Measurements from ENCODE around the gene TSEN54.

DNA sequence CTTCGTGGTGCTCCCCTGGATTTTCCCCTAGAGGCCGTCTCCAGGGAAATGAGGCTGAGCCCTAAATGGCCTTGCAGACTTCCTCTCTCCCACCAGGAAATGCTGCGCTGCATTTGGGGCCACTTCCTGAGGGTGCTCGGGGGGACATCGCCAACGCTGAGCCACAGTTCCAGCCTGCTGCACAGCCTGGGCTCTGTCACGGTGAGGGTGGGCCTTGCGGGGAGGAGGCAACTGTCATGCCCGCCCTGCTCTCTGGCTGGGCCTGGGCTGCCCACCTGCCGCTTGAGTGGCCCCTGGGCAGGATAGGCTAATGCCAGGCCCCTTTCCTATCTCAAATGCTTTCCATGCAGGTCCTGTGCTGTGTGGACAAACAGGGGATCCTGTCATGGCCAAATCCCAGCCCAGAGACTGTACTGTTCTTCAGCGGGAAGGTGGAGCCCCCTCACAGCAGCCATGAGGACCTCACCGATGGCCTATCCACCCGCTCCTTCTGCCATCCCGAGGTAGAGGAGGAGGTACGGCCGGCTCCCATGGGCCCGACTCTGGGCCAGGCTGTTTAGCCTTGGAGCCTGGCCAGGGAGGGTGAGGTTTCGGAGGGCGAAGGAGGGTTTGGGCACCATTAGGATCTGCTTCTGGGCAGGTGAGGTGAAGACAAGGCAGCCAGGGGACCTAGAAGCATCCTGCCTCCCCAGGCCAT is 25.2 kb upstream of the TSEN54 start:
- TF ChIP-seq, protein P1, sequence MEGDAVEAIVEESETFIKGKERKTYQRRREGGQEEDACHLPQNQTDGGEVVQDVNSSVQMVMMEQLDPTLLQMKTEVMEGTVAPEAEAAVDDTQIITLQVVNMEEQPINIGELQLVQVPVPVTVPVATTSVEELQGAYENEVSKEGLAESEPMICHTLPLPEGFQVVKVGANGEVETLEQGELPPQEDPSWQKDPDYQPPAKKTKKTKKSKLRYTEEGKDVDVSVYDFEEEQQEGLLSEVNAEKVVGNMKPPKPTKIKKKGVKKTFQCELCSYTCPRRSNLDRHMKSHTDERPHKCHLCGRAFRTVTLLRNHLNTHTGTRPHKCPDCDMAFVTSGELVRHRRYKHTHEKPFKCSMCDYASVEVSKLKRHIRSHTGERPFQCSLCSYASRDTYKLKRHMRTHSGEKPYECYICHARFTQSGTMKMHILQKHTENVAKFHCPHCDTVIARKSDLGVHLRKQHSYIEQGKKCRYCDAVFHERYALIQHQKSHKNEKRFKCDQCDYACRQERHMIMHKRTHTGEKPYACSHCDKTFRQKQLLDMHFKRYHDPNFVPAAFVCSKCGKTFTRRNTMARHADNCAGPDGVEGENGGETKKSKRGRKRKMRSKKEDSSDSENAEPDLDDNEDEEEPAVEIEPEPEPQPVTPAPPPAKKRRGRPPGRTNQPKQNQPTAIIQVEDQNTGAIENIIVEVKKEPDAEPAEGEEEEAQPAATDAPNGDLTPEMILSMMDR (conservative IDR thresholded peaks at IDR 0.05; ENCODE audit: low read length) = no peak
- no peak for TF ChIP-seq EZH2phosphoT487 (IDR thresholded peaks at IDR 0.05; ENCODE audit: borderline replicate concordance, low read depth, low read length)

Data from OCI-LY7 (cell line).